GM04504 (cell line): ENCODE data around the gene CFTR.
A peak's percentile ranks its signal among the peaks of the same experiment; 100 is the strongest.
"Not testable (repeated sequence)": the region's sequence is repeated elsewhere in the genome, so short reads cannot be mapped to it uniquely, and the experiment has no call there.

Source experiments
- DNase-seq: peaks from one replicate; pipeline ENCODE4 v3.0.0-alpha.2; 2012; ENCODE audit warnings: low read depth

CFTR gene

DNA sequence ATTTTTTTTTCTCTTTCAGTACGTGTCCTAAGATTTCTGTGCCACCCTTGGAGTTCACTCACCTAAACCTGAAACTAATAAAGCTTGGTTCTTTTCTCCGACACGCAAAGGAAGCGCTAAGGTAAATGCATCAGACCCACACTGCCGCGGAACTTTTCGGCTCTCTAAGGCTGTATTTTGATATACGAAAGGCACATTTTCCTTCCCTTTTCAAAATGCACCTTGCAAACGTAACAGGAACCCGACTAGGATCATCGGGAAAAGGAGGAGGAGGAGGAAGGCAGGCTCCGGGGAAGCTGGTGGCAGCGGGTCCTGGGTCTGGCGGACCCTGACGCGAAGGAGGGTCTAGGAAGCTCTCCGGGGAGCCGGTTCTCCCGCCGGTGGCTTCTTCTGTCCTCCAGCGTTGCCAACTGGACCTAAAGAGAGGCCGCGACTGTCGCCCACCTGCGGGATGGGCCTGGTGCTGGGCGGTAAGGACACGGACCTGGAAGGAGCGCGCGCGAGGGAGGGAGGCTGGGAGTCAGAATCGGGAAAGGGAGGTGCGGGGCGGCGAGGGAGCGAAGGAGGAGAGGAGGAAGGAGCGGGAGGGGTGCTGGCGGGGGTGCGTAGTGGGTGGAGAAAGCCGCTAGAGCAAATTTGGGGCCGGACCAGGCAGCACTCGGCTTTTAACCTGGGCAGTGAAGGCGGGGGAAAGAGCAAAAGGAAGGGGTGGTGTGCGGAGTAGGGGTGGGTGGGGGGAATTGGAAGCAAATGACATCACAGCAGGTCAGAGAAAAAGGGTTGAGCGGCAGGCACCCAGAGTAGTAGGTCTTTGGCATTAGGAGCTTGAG lies at the start of gene CFTR:
CFTR (plus strand) TSS at position 801 of the 830 bp plus-strand sequence. CDS start 70 bp downstream, outside the sequence.
- no peak for DNase-seq

DNA sequence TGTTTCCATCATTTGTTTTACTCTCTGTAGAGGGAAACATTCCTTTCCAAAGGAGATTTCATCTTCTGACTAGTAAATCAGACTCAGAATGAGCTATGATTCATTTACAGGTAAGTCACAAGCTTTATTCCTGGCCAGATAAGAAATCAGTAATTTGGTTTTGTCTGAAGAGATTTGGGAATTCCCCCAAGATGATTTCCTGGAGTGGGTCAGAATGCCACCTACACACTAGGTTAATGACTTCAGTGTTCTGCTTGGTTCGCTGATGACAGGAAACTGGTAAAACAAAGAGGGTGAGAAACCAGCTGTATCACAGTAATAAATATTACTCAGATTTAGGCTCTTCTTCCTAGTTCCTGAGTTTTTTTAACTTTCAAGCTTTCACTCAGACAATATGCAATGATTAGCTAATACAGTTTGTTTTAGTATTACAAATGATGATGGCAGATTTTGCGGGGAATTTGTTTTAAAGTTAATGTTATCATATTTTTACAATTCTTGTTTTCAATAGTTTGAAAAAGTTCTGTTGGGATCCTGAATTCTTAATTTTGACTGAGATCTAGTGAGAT lies 44.3 kb upstream of the CFTR start:
- DNase-seq: no peak

- DNase-seq: no peak
Measured at GRCh38 chr7:117444646-117445045, 35.2 kb upstream of the CFTR start.

- no peak for DNase-seq
Measured at GRCh38 chr7:117445206-117445605, 34.6 kb upstream of the CFTR start.

DNA sequence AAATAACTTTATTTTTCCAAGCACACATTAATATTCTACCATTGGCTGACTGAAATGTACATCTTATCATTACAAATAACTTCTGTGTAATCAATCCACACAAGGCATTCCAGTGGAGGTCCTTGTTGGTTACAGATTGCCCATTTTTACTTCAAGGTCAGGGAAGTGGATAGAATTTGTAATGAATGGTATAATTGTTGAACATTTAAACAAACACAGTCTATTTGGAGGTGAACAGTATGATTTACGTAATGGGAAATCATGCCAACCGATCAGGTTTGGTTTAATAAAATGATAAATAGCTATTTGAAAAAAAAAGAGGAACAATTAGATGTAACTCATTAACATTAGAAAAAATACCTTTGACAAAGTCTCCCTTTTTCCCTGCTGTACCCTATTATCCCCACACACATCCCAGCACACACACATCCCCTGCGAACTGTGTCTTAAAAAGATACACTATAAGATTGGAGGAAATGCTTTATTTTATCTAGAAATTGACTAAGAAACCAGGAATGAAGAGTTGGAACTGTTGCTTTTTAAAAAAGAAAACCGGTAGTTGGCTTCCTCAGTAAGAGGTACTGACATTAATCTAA lies 33.5 kb upstream of the CFTR start:
- no peak for DNase-seq

- DNase-seq: no peak
Measured at GRCh38 chr7:117448655-117449054, 31.2 kb upstream of the CFTR start.

GRCh38 chr7:117458977-117459583 lies 20.7 kb upstream of the CFTR start:
- peak; percentile 9 for DNase-seq

GRCh38 chr7:117459735-117460134 lies 20.1 kb upstream of the CFTR start:
- DNase-seq: no peak

- DNase-seq: not testable (repeated sequence)
Measured at GRCh38 chr7:117460815-117461214, 19.0 kb upstream of the CFTR start.

- no peak for DNase-seq
Measured at GRCh38 chr7:117468174-117468573, 11.7 kb upstream of the CFTR start.

GRCh38 chr7:117470777-117471176 lies 9.0 kb upstream of the CFTR start:
- no peak for DNase-seq

DNA sequence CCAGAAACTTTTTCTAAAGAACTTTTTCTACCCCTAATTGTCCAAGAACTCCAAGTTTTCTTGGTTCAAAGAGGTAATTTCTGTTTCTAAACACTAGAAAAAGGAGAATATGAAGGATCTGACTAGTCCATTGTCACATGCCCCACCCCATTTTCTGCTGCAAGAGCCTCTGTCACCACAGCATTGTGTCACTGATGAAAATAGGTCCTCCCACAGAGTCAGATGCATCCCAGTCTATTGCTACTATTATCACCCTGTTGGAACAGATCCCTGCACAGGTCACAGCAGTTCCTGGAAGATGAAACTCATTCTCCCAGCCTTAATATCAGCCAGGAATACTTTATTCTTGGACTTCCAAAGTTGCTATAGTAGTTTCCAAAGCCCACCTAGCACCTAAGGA lies 7.5 kb upstream of the CFTR start:
- DNase-seq: no peak

- DNase-seq: no peak
Measured at GRCh38 chr7:117476557-117477215, 3.1 kb upstream of the CFTR start.

- no peak for DNase-seq
Measured at GRCh38 chr7:117478836-117479224, 995 bp upstream of the CFTR start.

DNA sequence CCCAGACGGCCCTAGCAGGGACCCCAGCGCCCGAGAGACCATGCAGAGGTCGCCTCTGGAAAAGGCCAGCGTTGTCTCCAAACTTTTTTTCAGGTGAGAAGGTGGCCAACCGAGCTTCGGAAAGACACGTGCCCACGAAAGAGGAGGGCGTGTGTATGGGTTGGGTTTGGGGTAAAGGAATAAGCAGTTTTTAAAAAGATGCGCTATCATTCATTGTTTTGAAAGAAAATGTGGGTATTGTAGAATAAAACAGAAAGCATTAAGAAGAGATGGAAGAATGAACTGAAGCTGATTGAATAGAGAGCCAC lies 184 bp downstream of the CFTR start:
- DNase-seq: no peak

- DNase-seq: no peak
Measured at GRCh38 chr7:117480978-117481377, 1.2 kb downstream of the CFTR start.

GRCh38 chr7:117485118-117485620 lies 5.3 kb downstream of the CFTR start:
- no peak for DNase-seq

DNA sequence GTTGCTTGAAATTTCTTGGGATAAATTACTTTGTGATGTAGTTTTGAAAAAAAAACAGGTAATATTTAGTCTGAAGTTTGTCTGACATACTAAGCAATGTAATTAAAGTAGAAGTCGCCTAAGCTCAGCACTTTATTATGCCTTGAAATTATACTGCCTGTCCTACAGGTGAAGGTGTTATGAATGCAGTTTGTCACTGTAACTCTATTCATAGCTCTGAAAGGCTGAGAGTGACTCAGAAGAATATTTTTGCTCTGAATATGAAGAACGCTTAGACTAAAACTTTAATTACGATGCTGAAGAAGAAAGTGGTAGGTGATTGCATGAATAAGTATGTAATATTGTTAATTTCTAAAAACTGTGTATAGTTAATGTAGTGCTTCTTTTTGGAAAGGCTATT lies 9.2 kb downstream of the CFTR start:
- DNase-seq: no peak

DNA sequence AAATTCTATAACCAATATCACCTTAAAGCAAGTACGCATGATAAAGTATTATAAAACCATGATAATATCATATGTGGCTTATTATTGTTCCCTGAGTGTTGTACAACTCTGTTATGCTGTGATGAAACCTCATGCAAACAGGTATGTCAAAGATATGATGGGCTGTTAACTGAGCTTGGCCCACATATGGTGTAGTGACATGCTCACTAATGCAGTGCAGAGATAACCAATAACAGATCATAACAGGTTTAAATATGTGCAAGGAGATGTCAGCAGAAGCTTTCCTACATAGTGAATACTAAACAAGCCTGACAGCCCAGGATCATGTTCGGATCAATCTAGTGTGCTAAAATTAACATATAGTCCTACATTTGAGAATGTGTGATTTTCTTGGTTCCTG lies 9.6 kb downstream of the CFTR start:
- no peak for DNase-seq

DNA sequence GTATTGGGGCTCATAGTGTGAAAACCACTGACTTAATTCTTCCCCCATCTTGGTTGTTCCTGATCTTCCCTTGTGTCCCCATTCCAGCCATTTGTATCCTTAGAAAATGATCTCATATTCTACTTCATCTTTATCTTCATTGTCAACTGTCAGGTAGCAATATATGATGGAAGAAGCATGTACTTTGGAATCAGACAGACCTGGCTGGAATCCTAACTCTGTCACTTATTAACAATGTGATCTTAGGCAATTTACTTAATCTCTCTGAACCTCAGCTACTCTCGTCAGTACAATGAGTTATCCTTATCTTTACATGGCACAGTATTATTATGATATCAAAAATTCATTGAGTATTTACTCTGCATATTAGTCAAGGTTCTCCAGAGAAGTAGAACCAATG lies 10.1 kb downstream of the CFTR start:
- no peak for DNase-seq

DNA sequence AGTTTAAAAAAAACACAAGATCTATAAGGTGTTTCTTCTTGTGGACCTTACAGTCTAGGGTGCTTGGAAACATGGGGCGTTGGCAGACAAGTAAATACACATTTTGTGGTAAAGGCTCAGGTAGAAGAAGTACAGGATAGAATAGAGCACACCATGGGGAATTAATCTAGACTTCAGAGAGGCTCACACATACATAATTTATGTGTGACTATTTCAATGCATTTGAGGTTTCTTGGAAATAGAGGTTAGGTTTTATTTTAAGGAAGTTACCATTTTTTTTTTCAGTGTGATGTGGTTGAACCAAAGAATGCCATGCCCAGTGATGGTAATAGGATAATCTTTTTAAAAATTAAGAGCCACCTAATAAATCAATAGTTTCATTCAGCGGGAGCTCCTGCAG lies 12.8 kb downstream of the CFTR start:
- no peak for DNase-seq

DNA sequence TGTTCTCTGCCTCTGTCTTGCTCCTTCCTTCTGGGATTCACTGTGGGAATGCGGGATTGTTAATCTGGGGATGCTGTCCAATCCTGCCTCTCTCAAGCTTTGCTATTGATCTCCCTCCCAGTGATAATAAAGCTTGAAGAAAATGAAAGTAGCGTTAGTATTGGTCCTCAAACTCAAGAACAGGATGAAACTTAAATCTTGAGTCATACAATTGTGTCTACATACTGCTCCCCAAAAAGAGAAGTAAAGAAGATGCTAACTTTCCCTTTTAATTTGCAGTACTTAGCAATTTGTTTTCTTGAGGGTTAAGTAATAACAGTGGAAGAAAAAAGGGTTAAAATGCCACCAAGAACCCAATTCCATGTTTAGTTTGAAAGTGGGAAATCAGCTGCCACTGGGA lies 13.6 kb downstream of the CFTR start:
- no peak for DNase-seq
